NCI-H2107 treated with DMSO at 0.1 percent for 48 hours (cell line): ENCODE data around the gene PPIP5K2.
A peak's percentile ranks its signal among the peaks of the same experiment; 100 is the strongest.
"Not testable (repeated sequence)": the region's sequence is repeated elsewhere in the genome, so short reads cannot be mapped to it uniquely, and the experiment has no call there.

Experiments used
- DNase-seq: peaks from one replicate; lab custom pipeline; 2025; ENCODE audit not compliant: unreplicated experiment; lab: John Stamatoyannopoulos, UW

Gene PPIP5K2

DNA sequence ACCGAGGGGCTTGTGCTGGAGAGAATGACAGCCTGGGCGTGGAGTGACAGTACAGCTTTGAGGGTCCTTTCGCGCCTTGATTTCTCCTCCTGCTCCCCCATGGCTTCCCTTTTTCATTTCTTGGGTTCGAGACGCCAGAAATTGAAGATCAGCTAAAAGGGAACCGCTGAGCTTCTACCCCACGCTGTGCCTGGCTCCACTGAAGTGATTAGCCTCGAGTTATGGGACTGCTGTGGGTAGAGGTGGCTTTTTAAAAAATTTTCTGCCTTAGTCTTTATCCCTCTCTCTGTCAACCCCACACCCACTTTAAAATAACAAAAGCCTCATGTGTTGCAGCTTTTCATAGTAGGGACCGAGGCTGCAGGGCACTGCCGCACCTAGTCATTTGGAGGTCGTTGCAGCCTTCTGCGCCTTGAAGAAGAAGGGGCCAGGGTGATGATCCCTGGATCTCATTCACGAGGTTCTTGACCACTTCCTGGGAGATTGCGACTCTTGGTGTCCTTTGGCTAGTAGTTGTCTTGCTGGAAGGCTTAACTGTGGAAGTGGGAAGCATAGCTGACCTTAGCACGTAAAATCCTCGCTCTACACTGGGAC is 603 bp downstream of the PPIP5K2 start:
- no peak for DNase-seq

GRCh38 chr5:103122242-103122641 is 2.1 kb downstream of the PPIP5K2 start:
- no peak for DNase-seq

DNA sequence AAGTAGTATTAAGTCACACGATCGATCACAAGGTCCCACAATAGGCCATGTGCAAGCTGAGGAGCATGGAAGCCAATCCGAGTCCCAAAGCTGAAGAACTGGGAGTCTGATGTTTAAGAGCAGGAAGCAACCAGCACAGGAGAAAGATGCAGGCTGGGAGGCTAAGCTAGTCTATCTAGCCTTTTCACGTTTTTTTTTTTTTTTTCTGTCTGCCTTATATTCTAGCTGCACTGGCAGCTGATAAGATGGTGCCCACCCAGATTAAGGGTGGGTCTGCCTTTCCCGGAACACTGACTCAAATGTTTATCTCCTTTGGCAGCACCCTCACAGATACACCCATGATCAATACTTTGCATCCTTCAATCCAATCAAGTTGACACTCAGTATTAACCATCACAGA is 6.5 kb downstream of the PPIP5K2 start:
- DNase-seq, result no peak

GRCh38 chr5:103127292-103127817 is 7.3 kb downstream of the PPIP5K2 start:
- no peak for DNase-seq

- no peak for DNase-seq
These were observed 8.1 kb downstream of the PPIP5K2 start for GRCh38 chr5:103128202-103128601.

DNA sequence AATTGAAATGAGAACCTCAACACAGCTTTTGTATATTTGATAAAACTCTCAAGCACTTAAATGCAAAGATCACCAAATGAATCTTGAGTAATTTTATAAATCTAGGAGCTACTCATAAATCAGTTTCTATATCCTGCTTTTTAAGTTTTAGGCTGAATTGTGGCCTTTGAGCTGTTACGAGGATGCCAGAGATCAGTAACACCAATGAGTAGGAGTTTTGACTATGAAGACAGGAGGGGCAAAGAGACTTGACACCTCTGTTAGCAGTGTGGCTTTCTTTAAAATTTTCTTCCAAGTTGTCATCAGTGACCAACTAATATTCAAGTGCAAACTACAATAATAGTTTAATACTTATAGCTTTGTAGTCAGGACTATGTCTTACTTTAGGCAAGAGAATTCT is 12.6 kb downstream of the PPIP5K2 start:
- no peak for DNase-seq

- no peak for DNase-seq
These were observed 13.1 kb downstream of the PPIP5K2 start for GRCh38 chr5:103133231-103133630.

- DNase-seq, result no peak
These were observed 15.4 kb downstream of the PPIP5K2 start for GRCh38 chr5:103135461-103135860.

DNA sequence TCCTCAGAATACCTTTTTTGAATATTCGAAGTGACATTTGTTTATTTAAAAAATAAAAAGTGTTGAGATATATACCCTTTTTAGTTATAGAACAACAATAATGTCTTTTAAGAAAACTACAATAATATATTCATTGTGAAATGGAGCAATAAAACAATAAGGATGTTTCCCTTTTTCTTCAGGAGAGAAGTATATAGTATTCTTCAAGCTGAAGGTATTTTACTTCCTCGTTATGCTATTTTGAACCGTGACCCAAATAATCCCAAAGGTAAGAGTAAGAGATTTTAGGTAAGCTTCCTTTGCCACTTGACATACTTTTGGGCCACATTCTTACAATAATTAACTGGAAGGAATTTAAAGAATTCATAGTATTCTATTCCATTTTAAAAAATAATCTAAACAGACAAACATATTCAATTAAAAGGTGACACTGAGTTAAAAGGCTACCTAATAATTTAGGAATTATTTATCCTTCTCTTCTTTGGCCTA is 18.1 kb downstream of the PPIP5K2 start:
- DNase-seq, result no peak

DNA sequence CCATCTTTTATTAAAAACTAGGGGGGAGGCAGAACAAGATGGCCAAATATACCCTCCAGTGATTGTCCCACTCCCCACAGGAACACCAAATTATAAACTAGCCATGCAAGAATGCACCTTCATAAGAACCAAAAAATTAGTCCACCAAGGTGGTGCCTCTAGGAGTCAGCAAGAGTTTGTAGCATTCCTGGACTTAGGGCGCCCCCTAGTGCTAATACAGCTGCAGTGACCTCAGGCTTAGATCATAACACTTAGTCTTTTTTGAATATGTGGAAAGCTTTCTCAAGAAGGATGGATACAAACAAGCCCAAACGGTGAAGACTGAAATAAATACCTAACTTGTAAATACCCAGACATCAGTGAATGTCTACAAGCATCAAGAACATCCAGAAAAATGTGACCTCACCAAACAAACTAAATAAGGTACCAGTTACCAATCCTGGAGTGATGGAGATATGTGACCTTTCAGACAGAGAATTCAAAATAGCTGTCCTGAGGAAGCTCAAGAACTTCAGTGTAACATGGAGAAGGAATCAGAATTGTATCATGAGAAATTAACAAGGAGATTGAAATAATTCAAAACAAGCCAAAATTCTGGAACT is 19.3 kb downstream of the PPIP5K2 start:
- peak; percentile 49 for DNase-seq

DNA sequence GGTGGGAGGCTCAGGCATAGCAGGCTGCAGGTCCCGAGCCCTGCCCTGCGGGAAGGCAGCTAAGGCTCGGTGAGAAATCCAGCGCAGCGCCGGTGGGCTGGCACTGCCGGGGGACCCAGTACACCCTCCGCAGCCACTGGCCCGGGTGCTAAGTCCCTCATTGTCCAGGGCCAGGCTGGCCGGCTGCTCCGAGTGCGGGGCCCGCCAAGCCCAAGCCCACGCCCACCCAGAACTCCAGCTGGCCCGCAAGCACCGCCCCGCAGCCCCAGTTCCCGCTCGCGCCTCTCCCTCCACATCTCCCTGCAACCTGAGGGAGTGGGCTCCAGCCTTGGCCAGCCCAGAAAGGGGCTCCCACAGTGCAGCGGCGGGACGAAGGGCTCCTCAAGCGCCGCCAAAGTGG is 22.0 kb downstream of the PPIP5K2 start:
- not testable (repeated sequence) for DNase-seq

DNA sequence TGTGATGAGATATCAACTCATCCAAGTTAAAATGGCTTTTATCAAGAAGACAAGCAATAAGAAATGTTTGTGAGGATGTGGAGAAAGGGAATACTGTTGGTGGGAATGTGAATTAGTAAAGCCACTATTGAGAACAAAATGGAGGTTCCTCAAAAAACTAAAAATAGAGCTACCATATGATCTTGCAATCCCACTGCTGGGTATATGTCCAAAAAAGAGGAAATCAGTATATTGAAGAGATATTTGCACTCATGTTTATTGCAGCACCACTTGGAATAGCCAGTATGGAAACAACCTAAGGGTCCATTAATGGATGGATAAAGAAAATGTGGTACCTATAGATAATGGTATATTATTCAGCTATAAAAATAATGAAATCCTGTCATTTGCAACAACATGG is 25.1 kb downstream of the PPIP5K2 start:
- DNase-seq, result no peak

- no peak for DNase-seq
These were observed 28.1 kb downstream of the PPIP5K2 start for GRCh38 chr5:103148213-103148612.

- no peak for DNase-seq
These were observed 31.1 kb downstream of the PPIP5K2 start for GRCh38 chr5:103151156-103151555.

DNA sequence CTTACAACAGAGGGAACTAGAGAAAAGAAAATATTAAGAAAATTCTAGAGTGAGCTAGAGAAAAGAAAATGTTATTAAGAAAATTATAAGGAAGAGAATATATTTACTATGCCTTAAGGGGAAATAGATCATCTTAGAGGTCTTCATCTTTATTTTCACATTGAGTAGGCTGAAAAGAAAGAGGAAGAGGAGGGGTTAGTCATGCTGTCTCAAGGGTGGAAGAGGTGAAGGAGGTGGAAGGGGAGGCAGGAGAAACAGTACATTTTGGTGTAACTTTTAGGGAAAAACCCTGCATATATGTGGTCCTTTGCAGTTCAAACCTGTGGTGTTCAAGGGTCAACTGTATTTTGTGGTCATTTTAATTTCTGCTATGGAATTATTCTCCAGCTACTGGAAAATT is 46.6 kb downstream of the PPIP5K2 start:
- DNase-seq, result no peak

GRCh38 chr5:103174147-103174546 is 54.0 kb downstream of the PPIP5K2 start:
- no peak for DNase-seq

- no peak for DNase-seq
These were observed 57.4 kb downstream of the PPIP5K2 start for GRCh38 chr5:103177543-103177942.

DNA sequence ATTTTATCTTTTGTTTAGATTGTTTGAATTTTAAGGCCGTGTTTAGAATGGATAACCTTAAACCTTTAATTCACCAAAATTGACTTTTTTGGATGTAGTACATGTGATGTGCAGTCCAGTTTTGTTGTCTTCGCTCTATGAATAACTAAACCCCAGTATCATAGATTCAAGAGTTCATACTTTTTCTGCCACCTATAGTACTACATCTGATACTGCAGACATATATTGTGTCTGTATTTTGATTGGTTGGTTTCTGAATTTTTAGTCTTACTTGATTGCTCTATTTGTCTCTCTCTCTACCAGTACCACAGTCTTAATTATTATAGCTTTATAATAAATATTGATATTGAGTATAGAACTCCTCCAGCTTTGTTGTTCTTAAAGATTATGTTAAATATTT is 58.1 kb downstream of the PPIP5K2 start:
- DNase-seq, result no peak

DNA sequence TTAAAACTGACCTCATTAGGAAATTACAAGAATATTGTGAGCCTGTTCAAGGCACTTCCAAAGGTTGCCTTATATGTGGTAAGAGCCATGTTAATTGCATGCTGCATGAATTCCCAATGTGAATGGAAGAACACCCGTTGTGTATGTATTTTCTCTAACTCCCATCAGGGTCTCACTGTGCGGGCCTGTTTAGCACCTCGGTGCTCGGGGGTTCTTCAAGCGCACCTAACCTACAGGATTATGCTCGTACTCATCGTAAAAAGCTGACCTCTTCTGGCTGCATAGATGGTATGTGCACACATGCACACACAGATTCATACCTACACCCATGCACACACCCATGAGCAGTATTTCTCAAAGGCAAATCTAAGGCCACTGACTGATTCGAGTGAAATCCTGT is 66.1 kb downstream of the PPIP5K2 start:
- no peak for DNase-seq

DNA sequence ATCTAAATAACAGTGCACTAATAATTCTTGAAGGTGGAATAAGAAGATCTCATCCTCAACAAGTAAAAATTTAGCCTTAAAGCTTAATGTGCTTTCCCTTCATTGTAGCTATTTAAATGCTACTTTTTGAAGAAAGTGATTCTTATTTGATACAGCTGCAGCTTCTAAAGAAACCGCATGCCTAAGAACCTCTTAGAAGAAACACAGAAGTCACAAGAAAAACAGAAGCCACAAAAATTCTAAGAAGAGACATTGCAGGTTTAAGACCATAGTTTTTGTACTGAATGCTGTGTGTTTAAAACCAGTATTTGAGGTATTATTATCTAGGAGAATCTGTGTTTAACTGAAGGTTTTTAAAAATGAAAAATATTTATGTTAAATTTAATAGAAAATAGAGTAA is 68.3 kb downstream of the PPIP5K2 start:
- no peak for DNase-seq

DNA sequence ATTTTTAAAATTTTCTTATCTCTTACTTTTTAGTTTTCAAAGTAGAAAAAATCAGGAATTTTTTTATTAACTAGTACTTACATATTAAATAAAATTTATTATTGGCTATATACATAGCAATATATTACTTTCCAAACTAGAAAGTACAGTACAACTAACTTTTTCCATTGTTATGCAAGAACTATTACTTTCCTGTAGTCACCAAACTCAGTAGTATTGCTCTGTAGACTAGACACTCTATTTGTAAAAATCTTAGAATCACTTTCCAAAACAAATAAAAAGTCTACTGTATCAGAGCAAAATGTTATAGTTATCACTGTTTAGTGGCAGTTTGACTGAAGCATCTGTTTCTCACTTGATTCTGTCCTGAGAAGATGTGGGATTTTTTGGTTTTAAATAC is 83.1 kb downstream of the PPIP5K2 start:
- DNase-seq, result no peak

GRCh38 chr5:103204990-103205389 is 84.9 kb downstream of the PPIP5K2 start:
- not testable (repeated sequence) for DNase-seq
